CD4-positive, CD25-positive, alpha-beta regulatory T cell (primary cell): ENCODE measurements around the gene TDRD7. TPM values are rescaled to one million over a fixed set of nuclear protein-coding genes. Genes with fewer than 3 reads are reported as not detected.

Experiments used
- ATAC-seq, 2 donors: fragments of 150-1000 bp; cut with Tn5 transposase; one replicate each; pipeline ENCODE4 v1.10.0; 2021; ENCODE audit warnings: low read depth in 2 of 2, moderate number of reproducible peaks in 2 of 2, moderate library complexity in 1 of 2
- DNase-seq, 3 donors: peaks; one replicate each; pipeline versions ENCODE4 v3.0.0 to v3.0.0-alpha.2; 2012 to 2022; ENCODE audit warnings: mixed read lengths in 1 of 3
- H3K27ac ChIP-seq: one replicate; pipeline ENCODE4 v1.7.0; 2013; ENCODE audit warnings: mild to moderate bottlenecking, low read length; ENCODE audit not compliant: insufficient read depth, poor library complexity, severe bottlenecking
- H3K27me3 ChIP-seq: one replicate; pipeline ENCODE4 v1.7.0; 2013; ENCODE audit warnings: low read length; ENCODE audit not compliant: control insufficient read depth, insufficient read depth
- H3K36me3 ChIP-seq: one replicate; pipeline ENCODE4 v1.7.0; 2013; ENCODE audit warnings: mild to moderate bottlenecking, low read length, moderate library complexity; ENCODE audit not compliant: control insufficient read depth, insufficient read depth
- H3K4me1 ChIP-seq: 2 replicates; pipeline ENCODE4 v1.7.0; 2013; ENCODE audit warnings: mild to moderate bottlenecking, low read length; ENCODE audit not compliant: insufficient read depth, control insufficient read depth, poor library complexity, severe bottlenecking
- H3K4me3 ChIP-seq: one replicate; pipeline ENCODE4 v1.7.0; 2013; ENCODE audit warnings: low read depth, mild to moderate bottlenecking, low read length, moderate library complexity
- H3K9me3 ChIP-seq, 2 experiments: 1 replicate in 1 of 2; 2 replicates in 1 of 2; pipeline ENCODE4 v1.7.0; 2013; ENCODE audit warnings: low read length in 2 of 2, mild to moderate bottlenecking in 1 of 2, moderate library complexity in 1 of 2; ENCODE audit not compliant: control insufficient read depth in 2 of 2
- H3K27ac Mint-ChIP-seq, 3 donors: one replicate each; pipeline ENCODE4 v1.8.0; 2020 to 2022; ENCODE audit warnings: mild to moderate bottlenecking in 3 of 3, mixed read lengths in 3 of 3, moderate library complexity in 2 of 3
- H3K27me3 Mint-ChIP-seq: one replicate; pipeline ENCODE4 v1.8.0; 2022; ENCODE audit warnings: mild to moderate bottlenecking, mixed read lengths
- H3K36me3 Mint-ChIP-seq: one replicate; pipeline ENCODE4 v1.8.0; 2020; ENCODE audit warnings: mixed read lengths
- H3K4me1 Mint-ChIP-seq, 4 donors: one replicate each; pipeline ENCODE4 v1.8.0; 2020 to 2022; ENCODE audit warnings: mixed read lengths in 4 of 4, mild to moderate bottlenecking in 1 of 4
- H3K4me3 Mint-ChIP-seq, 4 donors: one replicate each; pipeline ENCODE4 v1.8.0; 2020 to 2022; ENCODE audit warnings: mild to moderate bottlenecking in 4 of 4, mixed read lengths in 4 of 4, moderate library complexity in 3 of 4
- H3K9me3 Mint-ChIP-seq, 7 donors: one replicate each; pipeline ENCODE4 v1.8.0; 2020 to 2022; ENCODE audit warnings: mixed read lengths in 7 of 7, mild to moderate bottlenecking in 3 of 7, moderate library complexity in 2 of 7
- polyA plus RNA-seq, 4 donors: library from polyadenylated mRNA; unstranded; fragments of 300-500 nt; fragmentation: Illumina TruSeq; gene quantifications; one replicate each; pipeline ENCODE4 v1.2.3, GENCODE V29; 2021
- total RNA-seq: library from RNA; stranded (reverse); gene quantifications from one replicate; pipeline ENCODE4 v1.2.3, GENCODE V29; 2022

The TDRD7 gene
- total and polyA plus RNA-seq, 5 donors from 2014 or later: 5.1 to 10.3 (median 8.1) TPM

- Histone ChIP-seq H3K4me3 (no peak overlapping the region), H3K36me3 (no peaks in the 10 kb centered on the region), H3K9me3 (peaks cover 18 to 21% of the 10 kb centered on the region in 2 experiments), H3K27ac (no peak overlapping the region), H3K4me1 (peaks cover 6% of the 10 kb centered on the region), H3K27me3 (peaks cover 23% of the 10 kb centered on the region)
- peaks cover 0 to 18% (median 8%) of the 10 kb centered on the region in 7 donors for H3K9me3 Mint-ChIP-seq
- no peaks in the 10 kb centered on the region for H3K4me1 Mint-ChIP-seq
- peaks cover 3% of the 10 kb centered on the region for H3K36me3 Mint-ChIP-seq
- DNase-seq (no peak), ATAC-seq (no peak)
- H3K4me3 Mint-ChIP-seq: no peak overlapping the region
- peaks cover 41% of the 10 kb centered on the region for H3K27me3 Mint-ChIP-seq
- no peak overlapping the region for H3K27ac Mint-ChIP-seq
Measured at GRCh38 chr9:97403746-97404316, 8.1 kb upstream of the TDRD7 start.

- ATAC-seq (no peak), DNase-seq (no peak)
- Mint-ChIP-seq H3K27ac (no peak overlapping the region), H3K9me3 (peaks cover 0 to 18% (median 8%) of the 10 kb centered on the region in 7 donors), H3K36me3 (peaks cover 3% of the 10 kb centered on the region), H3K4me1 (no peaks in the 10 kb centered on the region), H3K27me3 (peaks cover 48% of the 10 kb centered on the region), H3K4me3 (no peak overlapping the region)
- Histone ChIP-seq H3K27me3 (peaks cover 33% of the 10 kb centered on the region), H3K9me3 (peaks cover 18 to 21% of the 10 kb centered on the region in 2 experiments), H3K4me3 (no peak overlapping the region), H3K36me3 (no peaks in the 10 kb centered on the region), H3K4me1 (no peaks in the 10 kb centered on the region), H3K27ac (no peak overlapping the region)
Measured at GRCh38 chr9:97405551-97405950, 6.3 kb upstream of the TDRD7 start.

- Histone ChIP-seq H3K36me3 (no peaks in the 10 kb centered on the region), H3K27me3 (peaks cover 33% of the 10 kb centered on the region), H3K27ac (no peak overlapping the region), H3K4me3 (no peak overlapping the region), H3K4me1 (no peaks in the 10 kb centered on the region), H3K9me3 (peaks cover 18 to 21% of the 10 kb centered on the region in 2 experiments)
- Mint-ChIP-seq H3K9me3 (peaks cover 0 to 18% (median 8%) of the 10 kb centered on the region in 7 donors), H3K36me3 (peaks cover 3% of the 10 kb centered on the region), H3K4me3 (peak overlapping the region in 1 of 4 donors; percentile 4), H3K27me3 (peaks cover 48% of the 10 kb centered on the region), H3K27ac (no peak overlapping the region), H3K4me1 (peaks cover 0 to 4% (median 3%) of the 10 kb centered on the region in 4 donors)
- ATAC-seq: no peak
- DNase-seq: no peak
Measured at GRCh38 chr9:97406620-97407177, 5.2 kb upstream of the TDRD7 start.

- H3K4me3 Mint-ChIP-seq: peak overlapping the region in 1 of 4 donors; percentile 2
- no peaks in the 10 kb centered on the region for H3K36me3 ChIP-seq
- peaks cover 9 to 15% (median 11%) of the 10 kb centered on the region in 4 donors for H3K4me1 Mint-ChIP-seq
- H3K27ac ChIP-seq: no peak overlapping the region
- H3K4me1 ChIP-seq: peaks cover 14% of the 10 kb centered on the region
- H3K9me3 ChIP-seq: peaks cover 12 to 17% of the 10 kb centered on the region in 2 experiments
- H3K36me3 Mint-ChIP-seq: peaks cover 3% of the 10 kb centered on the region
- H3K4me3 ChIP-seq: no peak overlapping the region
- ATAC-seq: no peak
- H3K27me3 Mint-ChIP-seq: peaks cover 40% of the 10 kb centered on the region
- H3K27me3 ChIP-seq: peaks cover 33% of the 10 kb centered on the region
- peaks cover 0 to 12% (median 7%) of the 10 kb centered on the region in 7 donors for H3K9me3 Mint-ChIP-seq
- no peak overlapping the region for H3K27ac Mint-ChIP-seq
- DNase-seq: no peak
Measured at GRCh38 chr9:97408562-97408961, 3.3 kb upstream of the TDRD7 start.

GRCh38 chr9:97411440-97411788 is 482 bp upstream of the TDRD7 start:
- Mint-ChIP-seq H3K27me3 (peaks cover 26% of the 10 kb centered on the region), H3K4me1 (peaks cover 17 to 27% (median 27%) of the 10 kb centered on the region in 4 donors), H3K4me3 (peak overlapping the region; percentile 88 to 91 (median 91)), H3K27ac (peak overlapping the region; percentile 77 to 97 (median 83)), H3K9me3 (peaks cover 0 to 2% (median 0%) of the 10 kb centered on the region in 7 donors), H3K36me3 (no peaks in the 10 kb centered on the region)
- Histone ChIP-seq H3K36me3 (no peaks in the 10 kb centered on the region), H3K4me1 (peaks cover 16% of the 10 kb centered on the region), H3K27ac (peak overlapping the region; percentile 18), H3K4me3 (peak overlapping the region; percentile 65), H3K27me3 (peaks cover 19% of the 10 kb centered on the region), H3K9me3 (peaks cover 0 to 2% of the 10 kb centered on the region in 2 experiments)
- no peak for DNase-seq
- ATAC-seq: no peak

GRCh38 chr9:97412626-97413385 is 910 bp downstream of the TDRD7 start:
- H3K4me3 ChIP-seq: peak overlapping the region; percentile 77
- H3K27me3 ChIP-seq: peaks cover 14% of the 10 kb centered on the region
- H3K36me3 Mint-ChIP-seq: no peaks in the 10 kb centered on the region
- peaks cover 27 to 37% (median 31%) of the 10 kb centered on the region in 4 donors for H3K4me1 Mint-ChIP-seq
- peaks cover 0 to 1% (median 0%) of the 10 kb centered on the region in 7 donors for H3K9me3 Mint-ChIP-seq
- ATAC-seq: no peak
- H3K4me1 ChIP-seq: peaks cover 16% of the 10 kb centered on the region
- peak overlapping the region; percentile 78 for H3K27ac ChIP-seq
- peak overlapping the region; percentile 89 to 91 (median 91) for H3K4me3 Mint-ChIP-seq
- H3K36me3 ChIP-seq: no peaks in the 10 kb centered on the region
- H3K27ac Mint-ChIP-seq: peak overlapping the region; percentile 45 to 76 (median 66)
- peaks cover 14% of the 10 kb centered on the region for H3K27me3 Mint-ChIP-seq
- peak in 1 of 3 donors; percentile 5 for DNase-seq
- H3K9me3 ChIP-seq: peaks cover 0 to 2% of the 10 kb centered on the region in 2 experiments

GRCh38 chr9:97413462-97413861 is 1.6 kb downstream of the TDRD7 start:
- Histone ChIP-seq H3K27ac (no peak overlapping the region), H3K36me3 (no peaks in the 10 kb centered on the region), H3K4me1 (peaks cover 16% of the 10 kb centered on the region), H3K27me3 (peaks cover 13% of the 10 kb centered on the region), H3K4me3 (peak overlapping the region; percentile 77), H3K9me3 (peaks cover 0 to 2% of the 10 kb centered on the region in 2 experiments)
- Mint-ChIP-seq H3K9me3 (no peaks in the 10 kb centered on the region), H3K4me1 (peaks cover 27 to 43% (median 36%) of the 10 kb centered on the region in 4 donors), H3K27ac (peak overlapping the region; percentile 45 to 72 (median 66)), H3K4me3 (peak overlapping the region; percentile 89 to 91 (median 91)), H3K27me3 (peaks cover 10% of the 10 kb centered on the region), H3K36me3 (no peaks in the 10 kb centered on the region)
- no peak for ATAC-seq
- DNase-seq: no peak
